Measurements from ENCODE around the gene NRCAM. TPM values are rescaled to one million over a fixed set of nuclear protein-coding genes. Genes with fewer than 3 reads are reported as not detected.

NRCAM gene
- total and polyA plus RNA-seq, 2 of the 8 experiments (the other 6 are each of a cell fraction or from before 2014, with no cell fraction given), result 2.7 to 3.8 TPM

DNA sequence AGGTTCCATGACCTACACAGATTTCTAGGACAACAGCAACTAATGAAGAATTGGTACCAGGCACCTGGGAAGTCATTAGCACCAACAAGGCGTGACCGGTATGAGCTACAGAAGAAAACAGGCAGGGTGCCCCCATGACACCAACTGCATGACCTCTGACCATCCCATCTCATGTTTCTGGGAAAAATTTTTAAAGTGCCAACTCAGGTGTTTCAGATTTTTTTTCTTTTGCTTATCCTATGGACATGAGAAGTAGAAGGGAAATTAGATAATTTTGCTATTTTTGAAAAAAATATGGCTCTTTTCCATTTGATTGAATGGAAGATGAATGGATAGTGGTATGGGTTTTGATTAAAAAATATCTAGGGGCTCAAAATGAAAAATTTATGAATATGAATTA is 154.8 kb downstream of the NRCAM start (continued):
- TF ChIP-seq CHD7 (IDR thresholded peaks at IDR 0.05; ENCODE audit: insufficient replicate concordance, low read length) (no peak), RFX5 (IDR thresholded peaks at IDR 0.05; ENCODE audit: borderline replicate concordance, low read depth, low read length) (no peak), GABPA (IDR thresholded peaks at IDR 0.05; ENCODE audit: borderline replicate concordance, insufficient read depth, low read length) (no peak), KDM4A (IDR thresholded peaks at IDR 0.05; ENCODE audit: low read depth, low read length, severe bottlenecking) (no peak), EZH2 (IDR thresholded peaks at IDR 0.05; ENCODE audit: low read depth, low read length, severe bottlenecking) (no peak), POLR2A (IDR thresholded peaks at IDR 0.05; ENCODE audit: control extremely low read depth in 1 of 2, low read depth in 2 of 2, low read length in 2 of 2) (no peak)

Measured in H1 (cell line).